Neural progenitor cell (in vitro differentiated cells): ENCODE measurements around the gene ERFL. TPM values are rescaled to one million over a fixed set of nuclear protein-coding genes. Genes with fewer than 3 reads are reported as not detected.

ENCODE experiments used
- DNase-seq: peaks from one replicate; pipeline ENCODE4 v3.0.0-alpha.2; 2016; ENCODE audit warnings: low spot score
- H2AFZ ChIP-seq: fragments of 200-600 bp; sonication (generic); replicated peaks from 2 replicates; pipeline ENCODE4 v1.6.1; 2016; ENCODE audit warnings: antibody characterized with exemption
- H3F3A ChIP-seq: fragments of 200-600 bp; sonication (generic); 2 replicates; pipeline ENCODE4 v1.6.1; 2016; ENCODE audit warnings: antibody characterized with exemption, low read depth
- H3K27ac ChIP-seq: fragments of 200-600 bp; sonication (generic); 2 replicates; pipeline ENCODE4 v1.5.1; 2016; ENCODE audit warnings: mild to moderate bottlenecking
- H3K27me3 ChIP-seq: fragments of 200-600 bp; sonication (generic); 2 replicates; pipeline ENCODE4 v1.6.1; 2016; ENCODE audit warnings: mild to moderate bottlenecking, moderate library complexity
- H3K36me3 ChIP-seq: fragments of 200-600 bp; sonication (generic); 2 replicates; pipeline ENCODE4 v1.5.1; 2016
- H3K4me1 ChIP-seq: fragments of 200-600 bp; sonication (generic); 2 replicates; pipeline ENCODE4 v1.6.1; 2016; ENCODE audit warnings: mixed run types
- H3K4me2 ChIP-seq: fragments of 200-600 bp; sonication (generic); 2 replicates; pipeline ENCODE4 v1.6.1; 2016
- H3K4me3 ChIP-seq: fragments of 200-600 bp; sonication (generic); 2 replicates; pipeline ENCODE4 v1.5.1; 2016
- H3K79me2 ChIP-seq: fragments of 200-600 bp; sonication (generic); 2 replicates; pipeline ENCODE4 v1.6.1; 2016; ENCODE audit warnings: low read depth
- H3K9ac ChIP-seq: fragments of 200-600 bp; sonication (generic); 2 replicates; pipeline ENCODE4 v1.6.1; 2016
- H3K9me3 ChIP-seq: fragments of 200-600 bp; sonication (generic); 2 replicates; pipeline ENCODE4 v1.5.1; 2016; ENCODE audit warnings: low read depth
- H4K20me1 ChIP-seq: fragments of 200-600 bp; sonication (generic); 2 replicates; pipeline ENCODE4 v1.6.1; 2016; ENCODE audit warnings: low read depth
- H3K27ac Mint-ChIP-seq: 3 replicates; pipeline ENCODE4 v1.8.0; 2021; ENCODE audit warnings: mixed read lengths
- H3K27me3 Mint-ChIP-seq: 2 replicates; pipeline ENCODE4 v1.8.0; 2022; ENCODE audit warnings: low read depth, mild to moderate bottlenecking, inconsistent platforms, moderate library complexity, mixed read lengths; ENCODE audit not compliant: insufficient read depth
- H3K36me3 Mint-ChIP-seq: 3 replicates; pipeline ENCODE4 v1.8.0; 2021; ENCODE audit warnings: mixed read lengths
- H3K4me1 Mint-ChIP-seq: 3 replicates; pipeline ENCODE4 v1.8.0; 2021; ENCODE audit warnings: mixed read lengths
- H3K4me3 Mint-ChIP-seq: 3 replicates; pipeline ENCODE4 v1.8.0; 2021; ENCODE audit warnings: mild to moderate bottlenecking, moderate library complexity, mixed read lengths
- H3K9me3 Mint-ChIP-seq: 3 replicates; pipeline ENCODE4 v1.8.0; 2020; ENCODE audit warnings: mixed read lengths
- EZH2 ChIP-seq: fragments of 200-600 bp; sonication (generic); IDR thresholded peaks from 2 replicates; pipeline ENCODE4 v1.6.1; 2017; ENCODE audit warnings: antibody characterized with exemption, mild to moderate bottlenecking, moderate library complexity
- EZH2phosphoT487 ChIP-seq: fragments of 200-600 bp; sonication (generic); IDR thresholded peaks from 2 replicates; pipeline ENCODE4 v1.6.1; 2017; ENCODE audit warnings: antibody characterized with exemption
- total RNA-seq: library from RNA; depleted of rRNA; stranded (reverse); fragments of >200 nt; gene quantifications from 2 replicates; pipeline ENCODE4 v1.2.3, GENCODE V29; 2015; ENCODE audit warnings: low replicate concordance
- TF ChIP-seq, protein P1 (sequence below): fragments of 200-600 bp; sonication (generic); IDR thresholded peaks from 2 replicates; pipeline ENCODE4 v1.5.1; 2017; ENCODE audit warnings: antibody characterized with exemption, mild to moderate bottlenecking

Gene ERFL
- total RNA-seq, 1 donor from 2014 or later: 0.65 TPM

DNA sequence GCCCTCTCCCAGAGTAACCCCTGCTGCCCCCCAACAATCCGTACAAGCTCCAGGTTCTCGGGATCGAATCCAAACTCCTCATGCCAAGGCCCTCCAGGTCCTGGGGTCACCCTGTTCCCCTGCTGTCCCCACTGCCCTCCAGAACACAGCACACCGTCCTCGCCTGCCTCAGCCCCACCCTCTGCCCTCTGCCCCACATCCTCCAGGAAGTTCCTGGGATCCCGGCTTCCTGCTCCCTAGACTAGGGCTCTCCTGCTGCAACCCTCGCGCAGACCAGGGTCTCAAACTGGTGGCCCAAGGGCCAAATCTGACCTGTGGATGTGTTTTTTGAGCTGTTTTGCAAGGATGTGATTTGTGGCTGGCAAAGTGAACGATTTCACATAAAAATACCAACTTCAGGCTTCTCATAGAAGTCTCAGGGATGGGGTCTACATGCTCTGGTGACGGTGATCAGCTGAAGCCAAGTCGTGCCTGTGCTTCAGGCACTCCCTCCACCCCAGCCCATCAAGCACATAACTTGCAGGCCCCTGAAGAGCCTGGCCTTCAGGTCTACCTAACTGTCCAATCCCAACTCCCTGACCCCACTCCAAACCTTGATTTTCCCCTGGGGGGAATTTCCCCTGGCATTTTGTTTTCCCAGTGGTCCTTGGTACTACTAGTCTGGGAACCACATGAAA is 29.1 kb upstream of the ERFL start:
- TF ChIP-seq EZH2phosphoT487: no peak
- no peak for TF ChIP-seq EZH2
- TF ChIP-seq, protein P1, sequence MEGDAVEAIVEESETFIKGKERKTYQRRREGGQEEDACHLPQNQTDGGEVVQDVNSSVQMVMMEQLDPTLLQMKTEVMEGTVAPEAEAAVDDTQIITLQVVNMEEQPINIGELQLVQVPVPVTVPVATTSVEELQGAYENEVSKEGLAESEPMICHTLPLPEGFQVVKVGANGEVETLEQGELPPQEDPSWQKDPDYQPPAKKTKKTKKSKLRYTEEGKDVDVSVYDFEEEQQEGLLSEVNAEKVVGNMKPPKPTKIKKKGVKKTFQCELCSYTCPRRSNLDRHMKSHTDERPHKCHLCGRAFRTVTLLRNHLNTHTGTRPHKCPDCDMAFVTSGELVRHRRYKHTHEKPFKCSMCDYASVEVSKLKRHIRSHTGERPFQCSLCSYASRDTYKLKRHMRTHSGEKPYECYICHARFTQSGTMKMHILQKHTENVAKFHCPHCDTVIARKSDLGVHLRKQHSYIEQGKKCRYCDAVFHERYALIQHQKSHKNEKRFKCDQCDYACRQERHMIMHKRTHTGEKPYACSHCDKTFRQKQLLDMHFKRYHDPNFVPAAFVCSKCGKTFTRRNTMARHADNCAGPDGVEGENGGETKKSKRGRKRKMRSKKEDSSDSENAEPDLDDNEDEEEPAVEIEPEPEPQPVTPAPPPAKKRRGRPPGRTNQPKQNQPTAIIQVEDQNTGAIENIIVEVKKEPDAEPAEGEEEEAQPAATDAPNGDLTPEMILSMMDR: no peak
- Histone ChIP-seq H3K4me1 (peaks cover 5% of the 10 kb centered on the region), H3K4me3 (no peak overlapping the region), H3K9ac (no peak overlapping the region), H3K79me2 (no peaks in the 10 kb centered on the region), H3K36me3 (no peaks in the 10 kb centered on the region), H2AFZ (no peak overlapping the region), H3K9me3 (no peaks in the 10 kb centered on the region), H4K20me1 (peaks cover 10% of the 10 kb centered on the region), H3K27ac (no peak overlapping the region), H3K4me2 (no peak overlapping the region), H3F3A (peaks cover 16% of the 10 kb centered on the region), H3K27me3 (no peaks in the 10 kb centered on the region)
- DNase-seq: no peak
- peaks cover 13% of the 10 kb centered on the region for H3K4me1 Mint-ChIP-seq
- H3K9me3 Mint-ChIP-seq: no peaks in the 10 kb centered on the region
- H3K27ac Mint-ChIP-seq: no peak overlapping the region
- peaks cover 6% of the 10 kb centered on the region for H3K27me3 Mint-ChIP-seq
- H3K36me3 Mint-ChIP-seq: no peaks in the 10 kb centered on the region
- H3K4me3 Mint-ChIP-seq: peak overlapping the region; percentile 93

GRCh38 chr19:41956621-41957020 is 28.4 kb upstream of the ERFL start:
- no peaks in the 10 kb centered on the region for H3K79me2 ChIP-seq
- no peak overlapping the region for H3K9ac ChIP-seq
- H3K4me1 ChIP-seq: peaks cover 5% of the 10 kb centered on the region
- H3K27ac ChIP-seq: no peak overlapping the region
- H3K9me3 ChIP-seq: no peaks in the 10 kb centered on the region
- no peaks in the 10 kb centered on the region for H3K9me3 Mint-ChIP-seq
- no peak overlapping the region for H2AFZ ChIP-seq
- peaks cover 5% of the 10 kb centered on the region for H3K27me3 Mint-ChIP-seq
- no peak overlapping the region for H3K27ac Mint-ChIP-seq
- peaks cover 10% of the 10 kb centered on the region for H4K20me1 ChIP-seq
- peak overlapping the region; percentile 57 for H3K4me3 Mint-ChIP-seq
- DNase-seq: no peak
- H3F3A ChIP-seq: peaks cover 13% of the 10 kb centered on the region
- H3K36me3 Mint-ChIP-seq: no peaks in the 10 kb centered on the region
- no peak overlapping the region for H3K4me3 ChIP-seq
- no peaks in the 10 kb centered on the region for H3K36me3 ChIP-seq
- peaks cover 13% of the 10 kb centered on the region for H3K4me1 Mint-ChIP-seq
- H3K27me3 ChIP-seq: no peaks in the 10 kb centered on the region
- no peak overlapping the region for H3K4me2 ChIP-seq
- TF ChIP-seq EZH2phosphoT487: no peak
- no peak for TF ChIP-seq EZH2
- TF ChIP-seq, protein P1: no peak

- Mint-ChIP-seq H3K4me3 (no peak overlapping the region), H3K27me3 (peaks cover 12% of the 10 kb centered on the region), H3K27ac (no peak overlapping the region), H3K4me1 (peaks cover 13% of the 10 kb centered on the region), H3K36me3 (no peaks in the 10 kb centered on the region), H3K9me3 (no peaks in the 10 kb centered on the region)
- no peak for DNase-seq
- Histone ChIP-seq H4K20me1 (peaks cover 10% of the 10 kb centered on the region), H3K36me3 (no peaks in the 10 kb centered on the region), H3K27ac (no peak overlapping the region), H2AFZ (no peak overlapping the region), H3K9ac (no peak overlapping the region), H3K27me3 (no peaks in the 10 kb centered on the region), H3K4me3 (no peak overlapping the region), H3K4me2 (no peak overlapping the region), H3K9me3 (no peaks in the 10 kb centered on the region), H3K79me2 (no peaks in the 10 kb centered on the region), H3K4me1 (peaks cover 5% of the 10 kb centered on the region), H3F3A (peaks cover 13% of the 10 kb centered on the region)
- TF ChIP-seq, protein P1: no peak
- TF ChIP-seq EZH2: no peak
- no peak for TF ChIP-seq EZH2phosphoT487
Measured at GRCh38 chr19:41955521-41955920, 27.3 kb upstream of the ERFL start.
